Stomach (tissue), 4 donors: ENCODE results near the gene FRMD1.

Experiments
- EP300 ChIP-seq: sonication (generic); formaldehyde crosslinking; IDR thresholded peaks from one replicate; pipeline ENCODE4 v1.6.1; 2017; ENCODE audit warnings: antibody characterized with exemption
- POLR2A ChIP-seq, 4 donors: fragments of 450-650 bp; IDR thresholded peaks; one replicate each; pipeline ENCODE4 v1.6.1; 2016; ENCODE audit warnings: antibody characterized with exemption in 4 of 4, control low read depth in 2 of 4, mild to moderate bottlenecking in 1 of 4, moderate library complexity in 1 of 4
- POLR2AphosphoS5 ChIP-seq, 3 donors: sonication (generic); formaldehyde crosslinking; IDR thresholded peaks; one replicate each; pipeline ENCODE4 v1.6.1; 2016; ENCODE audit warnings: antibody characterized with exemption in 3 of 3
- TF ChIP-seq, protein P1 (sequence below), 7 experiments: fragments of 450-650 bp in 4 of 7; fragments of 200-600 bp in 3 of 7; sonication (generic) in 3 of 7; IDR thresholded peaks; one replicate each; pipeline ENCODE4 v1.5.1; 2016 to 2019; ENCODE audit warnings: antibody characterized with exemption in 7 of 7, control low read depth in 2 of 7, mild to moderate bottlenecking in 1 of 7

DNA sequence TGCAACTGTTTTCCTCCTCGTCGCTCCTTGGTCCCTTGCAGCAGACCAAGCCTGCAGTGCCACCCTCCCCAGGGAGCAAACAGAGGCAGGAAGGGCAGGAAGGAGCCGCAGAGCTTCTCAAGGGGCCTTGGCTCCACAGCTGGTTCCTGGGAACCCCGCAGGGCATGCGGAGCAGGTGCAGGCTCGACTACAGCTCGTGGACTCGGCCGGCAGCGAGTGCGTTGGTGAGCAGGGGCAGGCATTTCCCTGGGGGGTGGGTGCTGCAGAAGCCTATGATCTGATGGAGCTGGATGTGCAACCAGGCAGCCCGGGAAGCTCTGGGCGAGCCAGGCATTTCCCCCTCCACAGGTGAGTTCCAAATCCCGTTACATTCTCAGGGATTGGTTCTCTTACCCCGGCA is 37.1 kb downstream of the FRMD1 start:
- TF ChIP-seq, protein P1, sequence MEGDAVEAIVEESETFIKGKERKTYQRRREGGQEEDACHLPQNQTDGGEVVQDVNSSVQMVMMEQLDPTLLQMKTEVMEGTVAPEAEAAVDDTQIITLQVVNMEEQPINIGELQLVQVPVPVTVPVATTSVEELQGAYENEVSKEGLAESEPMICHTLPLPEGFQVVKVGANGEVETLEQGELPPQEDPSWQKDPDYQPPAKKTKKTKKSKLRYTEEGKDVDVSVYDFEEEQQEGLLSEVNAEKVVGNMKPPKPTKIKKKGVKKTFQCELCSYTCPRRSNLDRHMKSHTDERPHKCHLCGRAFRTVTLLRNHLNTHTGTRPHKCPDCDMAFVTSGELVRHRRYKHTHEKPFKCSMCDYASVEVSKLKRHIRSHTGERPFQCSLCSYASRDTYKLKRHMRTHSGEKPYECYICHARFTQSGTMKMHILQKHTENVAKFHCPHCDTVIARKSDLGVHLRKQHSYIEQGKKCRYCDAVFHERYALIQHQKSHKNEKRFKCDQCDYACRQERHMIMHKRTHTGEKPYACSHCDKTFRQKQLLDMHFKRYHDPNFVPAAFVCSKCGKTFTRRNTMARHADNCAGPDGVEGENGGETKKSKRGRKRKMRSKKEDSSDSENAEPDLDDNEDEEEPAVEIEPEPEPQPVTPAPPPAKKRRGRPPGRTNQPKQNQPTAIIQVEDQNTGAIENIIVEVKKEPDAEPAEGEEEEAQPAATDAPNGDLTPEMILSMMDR (IDR thresholded peaks at IDR 0.05), result no peak
- TF ChIP-seq POLR2A (IDR thresholded peaks at IDR 0.05), result no peak
- no peak for TF ChIP-seq POLR2AphosphoS5 (IDR thresholded peaks at IDR 0.05)
- no peak for TF ChIP-seq EP300
